CD14-positive monocyte (primary cell): ENCODE measurements around the gene GARIN1A. TPM values are rescaled to one million over a fixed set of nuclear protein-coding genes. Genes with fewer than 3 reads are reported as not detected.
"Not testable (repeated sequence)": the region's sequence is repeated elsewhere in the genome, so short reads cannot be mapped to it uniquely, and the experiment has no call there.

Experiments
- DNase-seq, 3 donors: peaks; one replicate each; pipeline ENCODE4 v3.0.0-alpha.2; 2011 to 2022
- H2AFZ ChIP-seq: 2 replicates; pipeline ENCODE4 v1.6.0; 2012; ENCODE audit warnings: mild to moderate bottlenecking, low read depth, low read length, inconsistent platforms; ENCODE audit not compliant: insufficient read depth, poor library complexity, severe bottlenecking
- H3K27ac ChIP-seq, 2 donors: 1 replicate in 1 of 2; 2 replicates in 1 of 2; pipeline ENCODE4 v1.5.1; 2012 to 2013; ENCODE audit warnings: low read length in 2 of 2, control low read depth in 1 of 2, inconsistent platforms in 1 of 2, low read depth in 1 of 2, mild to moderate bottlenecking in 1 of 2
- H3K27me3 ChIP-seq, 2 donors: one replicate each; pipeline versions ENCODE4 v1.6.0 to v1.6.1; 2011 to 2013; ENCODE audit warnings: low read length in 2 of 2; ENCODE audit not compliant: control insufficient read depth in 2 of 2, insufficient read depth in 2 of 2
- H3K36me3 ChIP-seq, 2 donors: replicated peaks in 1 of 2; 1 replicate in 1 of 2; 2 replicates in 1 of 2; pipeline versions ENCODE4 v1.5.1 to v1.6.1; 2012 to 2013; ENCODE audit warnings: low read length in 2 of 2, control low read depth in 1 of 2, inconsistent platforms in 1 of 2, mild to moderate bottlenecking in 1 of 2; ENCODE audit not compliant: insufficient read depth in 2 of 2, control insufficient read depth in 1 of 2
- H3K4me1 ChIP-seq, 2 donors: 1 replicate in 1 of 2; 2 replicates in 1 of 2; pipeline versions ENCODE4 v1.5.1 to v1.6.1; 2012 to 2013; ENCODE audit warnings: low read length in 2 of 2, control low read depth in 1 of 2, inconsistent platforms in 1 of 2, mild to moderate bottlenecking in 1 of 2, moderate library complexity in 1 of 2; ENCODE audit not compliant: insufficient read depth in 2 of 2, control insufficient read depth in 1 of 2
- H3K4me2 ChIP-seq: replicated peaks from 2 replicates; pipeline ENCODE3; 2012; ENCODE audit warnings: low read length, moderate library complexity, mild to moderate bottlenecking; ENCODE audit not compliant: poor library complexity, severe bottlenecking; ENCODE audit errors: extremely low read depth
- H3K4me3 ChIP-seq, 3 experiments: fragments of 200-600 bp in 1 of 3; sonication (generic) in 1 of 3; replicated peaks in 1 of 3; 1 replicate in 2 of 3; 2 replicates in 1 of 3; pipeline ENCODE4 v1.5.1; 2011 to 2013; ENCODE audit warnings: low read length in 3 of 3, mild to moderate bottlenecking in 3 of 3, control low read depth in 2 of 3, low read depth in 2 of 3, inconsistent platforms in 1 of 3, moderate library complexity in 1 of 3
- H3K79me2 ChIP-seq: 2 replicates; pipeline ENCODE4 v1.6.0; 2012; ENCODE audit warnings: mild to moderate bottlenecking, control low read depth, inconsistent platforms, low read length, moderate library complexity; ENCODE audit not compliant: insufficient read depth
- H3K9ac ChIP-seq: 2 replicates; pipeline ENCODE4 v1.6.0; 2017; ENCODE audit warnings: low read length, mild to moderate bottlenecking; ENCODE audit not compliant: insufficient read depth, poor library complexity, severe bottlenecking
- H3K9me3 ChIP-seq, 2 donors: replicated peaks in 1 of 2; 1 replicate in 1 of 2; 2 replicates in 1 of 2; pipeline versions ENCODE4 v1.5.1 to v1.6.1; 2012 to 2013; ENCODE audit warnings: low read length in 2 of 2, control low read depth in 1 of 2; ENCODE audit not compliant: control insufficient read depth in 1 of 2, insufficient read depth in 1 of 2
- H4K20me1 ChIP-seq: 2 replicates; pipeline ENCODE4 v1.6.0; 2012; ENCODE audit warnings: mild to moderate bottlenecking, low read length, control low read depth, moderate library complexity; ENCODE audit not compliant: insufficient read depth
- H3K27ac Mint-ChIP-seq, 7 donors: one replicate each; pipeline ENCODE4 v1.8.0; 2020; ENCODE audit warnings: mild to moderate bottlenecking in 7 of 7, mixed read lengths in 7 of 7, moderate library complexity in 6 of 7, inconsistent platforms in 2 of 7
- H3K27me3 Mint-ChIP-seq, 3 donors: one replicate each; pipeline ENCODE4 v1.8.0; 2021 to 2022; ENCODE audit warnings: low read depth in 3 of 3, mild to moderate bottlenecking in 3 of 3, mixed read lengths in 3 of 3, moderate library complexity in 3 of 3, inconsistent platforms in 1 of 3
- H3K36me3 Mint-ChIP-seq, 2 donors: one replicate each; pipeline ENCODE4 v1.8.0; 2020; ENCODE audit warnings: mixed read lengths in 2 of 2, inconsistent platforms in 1 of 2, mild to moderate bottlenecking in 1 of 2
- H3K4me1 Mint-ChIP-seq: one replicate; pipeline ENCODE4 v1.8.0; 2020; ENCODE audit warnings: mild to moderate bottlenecking, mixed read lengths
- H3K4me3 Mint-ChIP-seq, 2 donors: one replicate each; pipeline ENCODE4 v1.8.0; 2020; ENCODE audit warnings: mild to moderate bottlenecking in 2 of 2, mixed read lengths in 2 of 2, moderate library complexity in 1 of 2
- H3K9me3 Mint-ChIP-seq, 7 donors: one replicate each; pipeline ENCODE4 v1.8.0; 2020 to 2022; ENCODE audit warnings: mixed read lengths in 7 of 7, mild to moderate bottlenecking in 6 of 7, moderate library complexity in 6 of 7, inconsistent platforms in 2 of 7
- WGBS: methylation state at CpG from one replicate; pipeline ENCODE4 v1.1.5; 2013; ENCODE audit warnings: missing lambda C conversion rate; ENCODE audit not compliant: insufficient coverage; 5-methylcytosine and 5-hydroxymethylcytosine counted together
- intact Hi-C, 2 donors: fragments of 100-400 bp; cut with micrococcal nuclease; formaldehyde crosslinking; loops; one replicate each; pipeline versions ENCODE4 v1.15.0 to v1.15.1; 2023
- polyA plus RNA-seq, 3 donors: library from polyadenylated mRNA; depleted of rRNA in 1 of 3; unstranded in 2 of 3; stranded (reverse) in 1 of 3; fragments of 300-500 nt in 2 of 3; fragments of >200 nt in 1 of 3; fragmentation: Illumina TruSeq in 2 of 3; gene quantifications; 1 replicate in 2 of 3; 2 replicates in 1 of 3; pipeline ENCODE4 v1.2.3, GENCODE V29; 2012 to 2021
- TF ChIP-seq, protein P1 (sequence below): fragments of 200-600 bp; IDR thresholded peaks from one replicate; pipeline ENCODE4 v1.8.0; 2022; ENCODE audit warnings: antibody characterized with exemption, mild to moderate bottlenecking

GARIN1A gene
- polyA plus RNA-seq, 3 donors = 0.02 to 1.8 TPM; not detected in 1

DNA sequence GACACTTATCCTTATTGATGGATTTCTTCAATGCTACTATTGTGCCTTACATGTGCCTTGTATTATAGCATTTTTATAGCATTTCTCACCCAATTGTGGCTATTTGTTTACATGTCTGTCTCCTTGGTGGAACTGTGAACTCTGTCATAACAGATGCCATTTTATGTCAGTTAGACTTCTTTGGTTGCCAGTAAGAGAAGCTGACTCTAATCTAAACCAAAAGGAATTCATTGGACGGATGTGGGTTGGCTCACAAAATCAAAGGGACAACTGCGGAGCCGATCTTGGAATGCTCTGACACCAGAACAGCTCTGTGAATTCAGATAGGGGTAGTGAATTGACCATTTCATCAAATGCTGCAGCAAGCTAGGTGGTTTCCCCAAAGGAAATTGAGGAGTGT is 15.0 kb downstream of the GARIN1A start:
- Histone ChIP-seq H3K9me3 (no peaks in the 10 kb centered on the region), H3K36me3 (no peaks in the 10 kb centered on the region), H4K20me1 (no peaks in the 10 kb centered on the region), H3K27ac (no peak overlapping the region), H3K4me1 (no peaks in the 10 kb centered on the region), H3K4me3 (no peak overlapping the region), H3K4me2 (no peak overlapping the region), H3K79me2 (no peaks in the 10 kb centered on the region), H2AFZ (no peak overlapping the region), H3K27me3 (no peaks in the 10 kb centered on the region), H3K9ac (no peak overlapping the region)
- intact Hi-C loops = no loop called here
- peaks cover 0 to 4% (median 0%) of the 10 kb centered on the region in 7 donors for H3K9me3 Mint-ChIP-seq
- TF ChIP-seq, protein P1, sequence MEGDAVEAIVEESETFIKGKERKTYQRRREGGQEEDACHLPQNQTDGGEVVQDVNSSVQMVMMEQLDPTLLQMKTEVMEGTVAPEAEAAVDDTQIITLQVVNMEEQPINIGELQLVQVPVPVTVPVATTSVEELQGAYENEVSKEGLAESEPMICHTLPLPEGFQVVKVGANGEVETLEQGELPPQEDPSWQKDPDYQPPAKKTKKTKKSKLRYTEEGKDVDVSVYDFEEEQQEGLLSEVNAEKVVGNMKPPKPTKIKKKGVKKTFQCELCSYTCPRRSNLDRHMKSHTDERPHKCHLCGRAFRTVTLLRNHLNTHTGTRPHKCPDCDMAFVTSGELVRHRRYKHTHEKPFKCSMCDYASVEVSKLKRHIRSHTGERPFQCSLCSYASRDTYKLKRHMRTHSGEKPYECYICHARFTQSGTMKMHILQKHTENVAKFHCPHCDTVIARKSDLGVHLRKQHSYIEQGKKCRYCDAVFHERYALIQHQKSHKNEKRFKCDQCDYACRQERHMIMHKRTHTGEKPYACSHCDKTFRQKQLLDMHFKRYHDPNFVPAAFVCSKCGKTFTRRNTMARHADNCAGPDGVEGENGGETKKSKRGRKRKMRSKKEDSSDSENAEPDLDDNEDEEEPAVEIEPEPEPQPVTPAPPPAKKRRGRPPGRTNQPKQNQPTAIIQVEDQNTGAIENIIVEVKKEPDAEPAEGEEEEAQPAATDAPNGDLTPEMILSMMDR = no peak
- no peak overlapping the region for H3K4me3 Mint-ChIP-seq
- WGBS = no CpG with 5 or more reads among the region's 3 CpGs
- no peaks in the 10 kb centered on the region for H3K36me3 Mint-ChIP-seq
- H3K27ac Mint-ChIP-seq = no peak overlapping the region
- H3K27me3 Mint-ChIP-seq = peaks cover 0 to 3% (median 2%) of the 10 kb centered on the region in 3 donors
- DNase-seq = no peak
- no peaks in the 10 kb centered on the region for H3K4me1 Mint-ChIP-seq

DNA sequence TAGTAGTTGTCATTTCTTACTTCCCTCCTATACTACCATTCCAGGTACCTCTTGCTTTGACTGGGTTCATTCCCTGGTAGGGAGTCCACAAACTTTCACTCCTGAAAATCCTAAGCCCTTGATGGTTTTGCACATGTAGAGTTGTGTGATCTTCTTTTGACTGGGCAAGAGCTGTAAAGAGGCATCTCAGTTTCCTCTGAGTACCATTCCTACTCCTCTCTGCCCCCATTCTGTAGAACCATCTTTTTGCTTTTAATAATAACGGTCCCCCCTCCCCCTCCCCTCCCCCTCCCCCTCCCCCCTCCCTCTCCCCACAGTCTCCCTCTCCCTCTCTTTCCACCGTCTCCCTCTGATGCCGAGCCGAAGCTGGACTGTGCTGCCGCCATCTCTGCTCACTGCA is 16.4 kb downstream of the GARIN1A start:
- no peak overlapping the region for H3K4me3 ChIP-seq
- no peaks in the 10 kb centered on the region for H4K20me1 ChIP-seq
- Mint-ChIP-seq H3K4me1 (no peaks in the 10 kb centered on the region), H3K9me3 (peaks cover 0 to 4% (median 0%) of the 10 kb centered on the region in 7 donors), H3K4me3 (no peak overlapping the region), H3K27ac (no peak overlapping the region), H3K27me3 (peaks cover under 1 to 10% (median 3%) of the 10 kb centered on the region in 3 donors), H3K36me3 (no peaks in the 10 kb centered on the region)
- intact Hi-C loops = no loop called here
- no peak overlapping the region for H3K27ac ChIP-seq
- no peaks in the 10 kb centered on the region for H3K9me3 ChIP-seq
- H3K4me2 ChIP-seq = no peak overlapping the region
- no peak overlapping the region for H2AFZ ChIP-seq
- no peaks in the 10 kb centered on the region for H3K27me3 ChIP-seq
- no peak overlapping the region for H3K9ac ChIP-seq
- H3K79me2 ChIP-seq = no peaks in the 10 kb centered on the region
- TF ChIP-seq, protein P1 = no peak
- no CpG with 5 or more reads among the region's 5 CpGs for WGBS
- H3K4me1 ChIP-seq = no peaks in the 10 kb centered on the region
- H3K36me3 ChIP-seq = no peaks in the 10 kb centered on the region
- DNase-seq = no peak

DNA sequence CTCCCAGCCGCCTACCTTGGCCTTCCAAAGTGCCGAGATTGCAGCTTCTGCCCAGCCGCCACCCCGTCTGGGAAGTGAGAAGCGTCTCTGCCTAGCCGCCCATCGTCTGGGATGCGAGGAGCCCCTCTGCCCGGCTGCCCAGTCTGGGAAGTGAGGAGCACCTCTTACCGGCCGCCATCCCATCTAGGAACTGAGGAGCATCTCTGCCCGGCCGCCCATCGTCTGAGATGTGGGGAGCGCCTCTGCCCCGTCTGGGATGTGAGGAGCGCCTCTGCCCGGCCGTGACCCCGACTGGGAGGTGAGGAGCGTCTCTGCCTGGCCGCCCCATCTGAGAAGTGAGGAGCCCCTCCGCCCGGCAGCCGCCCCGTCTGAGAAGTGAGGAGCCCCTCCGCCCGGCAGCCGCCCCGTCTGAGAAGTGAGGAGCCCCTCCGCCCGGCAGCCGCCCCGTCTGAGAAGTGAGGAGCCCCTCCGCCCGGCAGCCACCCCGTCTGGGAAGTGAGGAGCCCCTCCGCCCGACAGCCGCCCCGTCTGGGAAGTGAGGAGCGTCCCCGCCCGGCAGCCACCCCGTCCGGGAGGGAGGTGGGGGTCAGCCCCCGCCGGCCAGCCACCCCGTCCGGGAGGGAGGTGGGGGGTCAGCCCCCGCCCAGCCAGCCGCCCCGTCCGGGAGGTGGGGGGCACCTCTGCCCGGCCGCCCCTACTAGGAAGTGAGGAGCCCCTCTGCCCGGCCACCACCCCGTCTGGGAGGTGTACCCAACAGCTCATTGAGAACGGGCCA is 17.3 kb downstream of the GARIN1A start:
- H3K9me3 ChIP-seq, H4K20me1 ChIP-seq, H3K4me3 ChIP-seq, H3K27ac Mint-ChIP-seq, H3K79me2 ChIP-seq, H3K36me3 Mint-ChIP-seq, H3K4me2 ChIP-seq, H3K4me3 Mint-ChIP-seq, H3K9me3 Mint-ChIP-seq, H3K4me1 ChIP-seq, H3K9ac ChIP-seq, H2AFZ ChIP-seq, H3K36me3 ChIP-seq, H3K27me3 ChIP-seq, H3K4me1 Mint-ChIP-seq, DNase-seq, H3K27ac ChIP-seq, intact Hi-C loops: not testable (repeated sequence)
- WGBS = 97% methylated on average over 23 of the region's 59 CpGs
- peaks cover 0 to 14% (median 3%) of the 10 kb centered on the region in 3 donors for H3K27me3 Mint-ChIP-seq
